ENCODE measurements around the gene TRIM46.
"Not testable (repeated sequence)": the region's sequence is repeated elsewhere in the genome, so short reads cannot be mapped to it uniquely, and the experiment has no call there.

The TRIM46 gene

DNA sequence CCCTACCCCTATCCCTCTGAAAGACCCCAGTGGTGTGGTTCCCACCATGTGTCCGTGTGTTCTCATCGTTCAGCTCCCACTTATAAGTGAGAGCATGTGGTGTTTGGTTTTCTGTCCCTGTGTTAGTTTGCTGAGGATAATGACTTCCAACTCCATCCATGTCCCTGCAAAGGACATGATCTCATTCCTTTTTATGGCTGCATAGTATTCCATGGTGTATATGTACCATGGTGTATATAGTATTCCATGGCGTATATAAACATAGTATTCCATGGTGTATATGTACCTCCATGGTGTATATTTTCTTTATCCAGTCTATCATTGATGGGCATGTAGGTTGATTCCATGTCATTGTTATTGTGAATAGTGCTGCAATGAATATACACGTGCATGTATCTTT is 9.9 kb upstream of the TRIM46 start:
- H3K4me1 ChIP-seq (ENCODE audit: insufficient read depth, low read length); H3K9me3 ChIP-seq (ENCODE audit: control insufficient read depth, insufficient read depth, low read length); H3K9ac ChIP-seq (ENCODE audit: low read depth, low read length); H3K36me3 ChIP-seq (ENCODE audit: insufficient read depth, low read length): not testable (repeated sequence)

GRCh38 chr1:155164625-155165024 is 9.0 kb upstream of the TRIM46 start:
- H3K9ac ChIP-seq (ENCODE audit: low read depth, low read length); H3K9me3 ChIP-seq (ENCODE audit: control insufficient read depth, insufficient read depth, low read length); H3K4me1 ChIP-seq (ENCODE audit: insufficient read depth, low read length); H3K36me3 ChIP-seq (ENCODE audit: insufficient read depth, low read length): not testable (repeated sequence)

- no peaks in the 10 kb centered on the region for H3K36me3 ChIP-seq (ENCODE audit: insufficient read depth, low read length)
- H3K9me3 ChIP-seq (ENCODE audit: control insufficient read depth, insufficient read depth, low read length): no peaks in the 10 kb centered on the region
- H3K4me1 ChIP-seq (ENCODE audit: insufficient read depth, low read length): peaks cover 4% of the 10 kb centered on the region; the same call in 1 of the 2 replicates
- H3K9ac ChIP-seq (ENCODE audit: low read depth, low read length): peak overlapping the region; percentile 28; the same call in 1 of the 2 replicates
Observed at GRCh38 chr1:155166051-155166470, 7.6 kb upstream of the TRIM46 start.

- Histone ChIP-seq H3K9ac (ENCODE audit: low read depth, low read length) (peak overlapping the region; percentile 28; the same call in 1 of the 2 replicates), H3K36me3 (ENCODE audit: insufficient read depth, low read length) (no peaks in the 10 kb centered on the region), H3K4me1 (ENCODE audit: insufficient read depth, low read length) (peaks cover 4% of the 10 kb centered on the region; the same call in 1 of the 2 replicates), H3K9me3 (ENCODE audit: control insufficient read depth, insufficient read depth, low read length) (no peaks in the 10 kb centered on the region)
Observed at GRCh38 chr1:155166471-155167165, 7.0 kb upstream of the TRIM46 start.

DNA sequence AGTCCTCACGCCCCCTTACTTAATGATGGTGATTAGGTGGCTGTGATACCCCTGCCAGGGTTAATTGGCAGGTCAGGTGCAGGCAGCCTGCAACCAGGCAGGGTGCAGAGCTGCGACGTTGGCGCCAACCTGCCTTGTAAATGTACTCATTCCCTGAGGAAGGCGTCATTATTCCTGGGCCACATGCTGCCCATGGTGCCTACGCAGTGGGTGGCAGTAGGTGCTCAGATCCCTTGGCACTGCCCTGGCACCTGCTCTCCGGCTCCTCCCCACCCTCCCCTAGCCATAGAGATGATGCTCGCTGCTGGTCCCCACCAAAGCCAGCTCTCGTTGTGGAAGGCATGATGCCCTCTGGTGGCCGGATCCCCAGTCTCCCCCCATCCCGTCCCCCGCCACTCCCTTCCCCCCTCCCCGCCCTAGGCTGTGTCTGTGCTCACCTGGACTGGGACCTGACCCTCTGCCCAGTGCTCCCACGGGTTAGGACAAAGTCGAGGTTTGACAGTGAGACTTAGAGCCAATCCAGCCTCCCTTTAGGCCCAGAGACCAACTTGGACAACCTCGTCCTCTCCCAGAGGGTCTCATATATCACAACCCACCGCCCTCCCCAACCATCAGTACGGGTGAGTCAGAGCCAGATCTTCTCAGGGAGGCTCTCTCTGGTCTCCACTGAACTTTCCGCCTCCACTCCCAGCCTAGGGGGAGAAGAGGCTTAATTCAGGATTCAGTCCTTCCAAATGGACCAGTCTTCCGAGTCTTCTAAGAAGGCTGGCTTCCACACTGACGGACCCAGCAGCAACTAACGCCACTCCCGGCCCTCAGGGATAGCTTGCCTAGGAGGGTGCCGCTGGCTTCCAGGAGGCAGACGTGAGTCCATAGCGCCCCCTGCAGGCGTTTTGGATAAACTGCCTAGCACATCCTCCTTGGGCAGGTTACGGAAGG is 6.2 kb upstream of the TRIM46 start:
- H3K4me1 ChIP-seq (ENCODE audit: insufficient read depth, low read length): peaks cover 4% of the 10 kb centered on the region; the same call in 1 of the 2 replicates
- peak overlapping the region; percentile 51 for H3K9ac ChIP-seq (ENCODE audit: low read depth, low read length)

DNA sequence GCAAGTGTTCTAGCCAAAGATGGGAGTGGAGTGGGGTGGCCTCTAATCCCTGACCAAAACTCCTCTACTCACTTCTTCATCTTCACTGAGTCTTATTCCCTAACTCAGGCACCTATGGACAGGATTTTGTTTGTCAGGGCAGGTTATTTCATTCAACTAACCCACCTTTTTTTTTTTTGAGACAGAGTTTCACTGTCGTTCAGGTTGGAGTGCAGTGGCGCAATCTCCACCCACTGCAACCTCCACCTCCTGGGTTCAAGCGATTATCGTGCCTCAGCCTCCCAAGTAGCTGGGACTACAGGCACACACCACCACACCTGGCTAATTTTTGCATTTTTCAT is 5.6 kb upstream of the TRIM46 start:
- not testable (repeated sequence) for H3K9me3 ChIP-seq (ENCODE audit: control insufficient read depth, insufficient read depth, low read length); H3K9ac ChIP-seq (ENCODE audit: low read depth, low read length); H3K4me1 ChIP-seq (ENCODE audit: insufficient read depth, low read length); H3K36me3 ChIP-seq (ENCODE audit: insufficient read depth, low read length)

More for the DNA sequence above, 6.2 kb upstream of the TRIM46 start:
- no peaks in the 10 kb centered on the region for H3K36me3 ChIP-seq (ENCODE audit: insufficient read depth, low read length)
- H3K9me3 ChIP-seq (ENCODE audit: control insufficient read depth, insufficient read depth, low read length): no peaks in the 10 kb centered on the region

DNA sequence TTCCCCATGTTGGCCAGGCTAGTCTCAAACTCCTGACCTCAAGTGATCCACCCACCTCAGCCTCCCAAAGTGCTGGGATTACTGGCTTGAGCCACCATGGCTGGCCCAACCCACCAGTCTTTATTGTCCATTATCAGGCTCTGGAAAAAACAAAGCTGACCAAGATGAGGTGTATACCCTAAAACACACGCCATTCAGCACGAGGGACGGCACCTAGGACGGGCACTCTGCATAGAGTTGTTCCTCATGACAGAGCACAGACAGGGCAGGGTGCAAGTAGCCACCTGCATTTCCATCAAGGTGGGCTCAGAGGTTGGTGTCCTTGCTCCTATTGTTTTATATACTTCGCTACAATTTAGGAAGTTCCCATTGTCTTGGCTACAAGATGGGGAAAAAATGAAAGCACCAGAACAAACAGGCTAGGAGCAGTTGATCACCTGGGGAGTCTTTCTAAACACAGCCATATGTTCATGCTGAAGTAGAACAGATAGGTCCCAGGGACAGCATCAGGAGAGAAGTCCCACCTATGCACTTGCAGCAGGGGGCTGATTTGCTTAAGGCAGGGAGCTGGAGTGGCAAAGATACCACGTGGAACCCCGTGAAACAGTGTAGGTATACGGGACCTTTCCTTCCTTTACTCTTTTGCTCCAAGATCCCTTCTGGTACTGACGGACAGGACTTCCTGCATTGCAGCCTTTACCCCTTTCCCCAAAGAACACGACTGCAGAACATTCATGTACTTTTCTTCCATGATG is 5.0 kb upstream of the TRIM46 start:
- Histone ChIP-seq H3K36me3 (ENCODE audit: insufficient read depth, low read length) (no peaks in the 10 kb centered on the region), H3K4me1 (ENCODE audit: insufficient read depth, low read length) (peaks cover 4% of the 10 kb centered on the region; the same call in 1 of the 2 replicates), H3K9ac (ENCODE audit: low read depth, low read length) (no peak overlapping the region), H3K9me3 (ENCODE audit: control insufficient read depth, insufficient read depth, low read length) (no peaks in the 10 kb centered on the region)

GRCh38 chr1:155169541-155169940 is 4.1 kb upstream of the TRIM46 start:
- no peak overlapping the region for H3K9ac ChIP-seq (ENCODE audit: low read depth, low read length)
- peaks cover 4% of the 10 kb centered on the region; the same call in 1 of the 2 replicates for H3K4me1 ChIP-seq (ENCODE audit: insufficient read depth, low read length)
- no peaks in the 10 kb centered on the region for H3K36me3 ChIP-seq (ENCODE audit: insufficient read depth, low read length)
- H3K9me3 ChIP-seq (ENCODE audit: control insufficient read depth, insufficient read depth, low read length): no peaks in the 10 kb centered on the region

GRCh38 chr1:155170101-155170785 is 3.4 kb upstream of the TRIM46 start:
- H3K9me3 ChIP-seq (ENCODE audit: control insufficient read depth, insufficient read depth, low read length): no peaks in the 10 kb centered on the region
- H3K9ac ChIP-seq (ENCODE audit: low read depth, low read length): no peak overlapping the region
- no peaks in the 10 kb centered on the region for H3K36me3 ChIP-seq (ENCODE audit: insufficient read depth, low read length)
- peaks cover 4% of the 10 kb centered on the region; the same call in 1 of the 2 replicates for H3K4me1 ChIP-seq (ENCODE audit: insufficient read depth, low read length)

DNA sequence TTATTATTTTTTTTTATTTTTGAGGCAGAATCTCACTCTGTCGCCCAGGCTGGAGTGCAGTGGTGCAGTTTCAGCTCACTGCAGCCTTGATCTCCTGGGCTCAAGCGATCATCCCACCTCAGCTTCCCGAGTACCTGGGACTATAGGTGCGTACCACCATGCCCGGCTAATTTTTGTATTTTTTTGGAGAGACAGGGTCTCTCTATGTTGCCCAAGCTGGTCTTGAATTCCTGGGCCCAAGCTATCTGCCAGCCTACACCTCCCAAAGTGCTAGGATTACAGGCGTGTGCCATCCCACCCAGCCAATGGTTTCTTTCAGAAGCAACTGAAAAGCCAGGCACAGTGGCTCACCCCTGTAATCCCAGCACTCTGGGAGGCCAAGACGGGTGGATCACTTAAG is 2.8 kb upstream of the TRIM46 start:
- Histone ChIP-seq H3K4me1 (ENCODE audit: insufficient read depth, low read length) (peaks cover 1% of the 10 kb centered on the region; the same call in 1 of the 2 replicates), H3K9me3 (ENCODE audit: control insufficient read depth, insufficient read depth, low read length) (no peaks in the 10 kb centered on the region), H3K9ac (ENCODE audit: low read depth, low read length) (no peak overlapping the region), H3K36me3 (ENCODE audit: insufficient read depth, low read length) (no peaks in the 10 kb centered on the region)

DNA sequence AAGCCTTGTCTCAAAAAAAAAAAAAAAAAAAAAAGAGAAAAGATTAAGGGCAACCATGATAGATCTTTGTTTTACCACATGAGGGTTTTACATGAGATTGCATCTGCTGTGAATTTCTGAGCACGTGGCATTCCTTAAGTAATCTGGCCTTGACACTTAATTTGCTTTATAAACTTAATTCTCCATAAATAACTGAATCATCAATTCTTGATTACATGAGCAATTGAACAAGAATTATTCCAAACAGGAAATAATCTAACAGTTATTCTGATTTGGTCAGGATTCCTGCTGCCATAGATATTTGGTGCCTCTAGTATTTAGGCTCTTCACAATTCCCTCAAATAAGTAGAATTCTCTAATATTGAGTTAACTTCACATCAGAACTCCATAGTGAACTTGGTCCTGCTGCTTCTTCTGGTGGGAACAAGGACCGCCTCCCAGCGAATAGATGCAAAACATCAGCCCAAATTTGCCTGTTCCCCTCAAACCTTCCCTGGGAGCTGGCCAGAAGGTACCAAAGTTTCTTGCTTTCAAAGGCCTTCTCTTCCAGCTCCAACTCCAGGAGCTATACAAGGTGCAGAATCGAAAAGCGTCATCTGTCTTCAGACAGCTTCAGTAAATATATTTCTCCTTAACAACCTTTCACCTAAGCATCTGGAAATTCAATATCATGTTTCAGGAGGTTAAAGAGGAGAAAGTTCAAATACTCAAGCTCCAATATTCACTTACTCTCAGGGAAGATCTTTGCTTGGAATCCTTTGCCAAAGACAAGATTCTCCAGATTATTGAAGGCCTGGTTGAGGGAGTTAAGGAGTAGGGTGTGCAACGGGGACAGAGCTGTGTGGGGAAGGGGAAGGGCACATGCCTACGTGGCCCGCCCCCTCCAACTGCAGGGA is 1.6 kb upstream of the TRIM46 start:
- Histone ChIP-seq H3K9ac (ENCODE audit: low read depth, low read length) (peak overlapping the region; percentile 75), H3K4me1 (ENCODE audit: insufficient read depth, low read length) (no peaks in the 10 kb centered on the region; the same call in 1 of the 2 replicates), H3K36me3 (ENCODE audit: insufficient read depth, low read length) (no peaks in the 10 kb centered on the region), H3K9me3 (ENCODE audit: control insufficient read depth, insufficient read depth, low read length) (no peaks in the 10 kb centered on the region)

- Histone ChIP-seq H3K36me3 (ENCODE audit: insufficient read depth, low read length) (no peaks in the 10 kb centered on the region; the same call in 1 of the 2 replicates), H3K9me3 (ENCODE audit: control insufficient read depth, insufficient read depth, low read length) (no peaks in the 10 kb centered on the region), H3K4me1 (ENCODE audit: insufficient read depth, low read length) (no peaks in the 10 kb centered on the region; the same call in 1 of the 2 replicates), H3K9ac (ENCODE audit: low read depth, low read length) (peak within 1 kb of the TSS; percentile 75)
Observed at GRCh38 chr1:155172732-155173477, 744 bp upstream of the TRIM46 start, which contains the start of gene KRTCAP2. Gene KRTCAP2, minus strand, starts transcription at chr1:155173304. Its CDS starts 80 bp downstream, at chr1:155173224.

Data from ES-I3 (cell line).